AG08396 (cell line): ENCODE measurements around the gene PRIMA1.

Source experiments
- DNase-seq: peaks from one replicate; pipeline ENCODE4 v3.0.0; 2012; ENCODE audit warnings: low spot score, mixed read lengths

PRIMA1 gene

GRCh38 chr14:93794756-93795155 lies 6.5 kb upstream of the PRIMA1 start:
- no peak for DNase-seq

GRCh38 chr14:93793555-93794324 lies 5.5 kb upstream of the PRIMA1 start:
- no peak for DNase-seq

GRCh38 chr14:93792391-93792790 lies 4.1 kb upstream of the PRIMA1 start:
- DNase-seq = no peak

- DNase-seq = no peak
Measured at GRCh38 chr14:93790966-93791365, 2.7 kb upstream of the PRIMA1 start.

GRCh38 chr14:93789228-93790130 lies 1.2 kb upstream of the PRIMA1 start:
- no peak for DNase-seq

GRCh38 chr14:93788543-93789227 lies 400 bp upstream of the PRIMA1 start:
- peak; percentile 44 for DNase-seq

- DNase-seq = no peak
Measured at GRCh38 chr14:93787465-93788292, 606 bp downstream of the PRIMA1 start.

- no peak for DNase-seq
Measured at GRCh38 chr14:93785423-93785822, 2.9 kb downstream of the PRIMA1 start.

GRCh38 chr14:93784878-93785277 lies 3.4 kb downstream of the PRIMA1 start:
- DNase-seq = no peak

GRCh38 chr14:93780813-93781400 lies 7.4 kb downstream of the PRIMA1 start:
- DNase-seq = no peak

GRCh38 chr14:93778856-93779629 lies 9.2 kb downstream of the PRIMA1 start:
- DNase-seq = no peak

GRCh38 chr14:93778453-93778852 lies 9.8 kb downstream of the PRIMA1 start:
- DNase-seq = no peak

GRCh38 chr14:93775744-93776143 lies 12.5 kb downstream of the PRIMA1 start:
- no peak for DNase-seq

- DNase-seq = no peak
Measured at GRCh38 chr14:93775158-93775557, 13.1 kb downstream of the PRIMA1 start.

GRCh38 chr14:93772263-93772662 lies 16.0 kb downstream of the PRIMA1 start:
- no peak for DNase-seq

- no peak for DNase-seq
Measured at GRCh38 chr14:93765970-93766369, 22.3 kb downstream of the PRIMA1 start.

GRCh38 chr14:93765155-93765554 lies 23.1 kb downstream of the PRIMA1 start:
- no peak for DNase-seq

GRCh38 chr14:93764211-93764659 lies 24.1 kb downstream of the PRIMA1 start:
- DNase-seq = peak; percentile 29

GRCh38 chr14:93759719-93760307 lies 28.5 kb downstream of the PRIMA1 start:
- DNase-seq = no peak

GRCh38 chr14:93757206-93757605 lies 31.1 kb downstream of the PRIMA1 start:
- DNase-seq = no peak
